ENCODE data around the gene ZC3H11A. TPM values are rescaled to one million over a fixed set of nuclear protein-coding genes. Genes with fewer than 3 reads are reported as not detected.
A peak's percentile ranks its signal among the peaks of the same experiment; 100 is the strongest.
"Not testable (repeated sequence)": the region's sequence is repeated elsewhere in the genome, so short reads cannot be mapped to it uniquely, and the experiment has no call there.

Gene ZC3H11A
- total RNA-seq, 1 donor from 2014 or later = 78.4 TPM

- no peak for DNase-seq (ENCODE audit: low read depth in 2 of 2)
Measured at GRCh38 chr1:203781962-203782361, 13.5 kb upstream of the ZC3H11A start.

DNA sequence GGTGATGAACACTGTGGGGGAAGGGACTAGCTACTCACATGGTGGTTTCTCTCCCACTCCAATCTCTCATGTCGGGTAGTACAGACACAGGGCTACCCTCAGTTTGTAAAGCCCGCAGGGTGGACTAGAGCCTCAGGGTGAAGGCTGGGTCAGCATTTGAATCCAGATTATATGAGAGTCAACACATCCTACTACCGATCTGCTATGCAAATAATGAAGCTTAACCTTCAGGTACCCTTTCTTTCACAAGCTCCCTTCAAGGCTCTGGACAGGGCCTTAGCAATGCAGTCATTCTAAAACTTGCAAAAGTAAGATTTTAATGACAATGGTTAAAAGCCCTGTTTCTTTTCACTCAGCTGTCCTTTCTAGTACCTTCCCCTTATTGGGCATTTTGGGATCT lies 5.5 kb upstream of the ZC3H11A start:
- no peak for DNase-seq (ENCODE audit: low read depth in 2 of 2)

DNA sequence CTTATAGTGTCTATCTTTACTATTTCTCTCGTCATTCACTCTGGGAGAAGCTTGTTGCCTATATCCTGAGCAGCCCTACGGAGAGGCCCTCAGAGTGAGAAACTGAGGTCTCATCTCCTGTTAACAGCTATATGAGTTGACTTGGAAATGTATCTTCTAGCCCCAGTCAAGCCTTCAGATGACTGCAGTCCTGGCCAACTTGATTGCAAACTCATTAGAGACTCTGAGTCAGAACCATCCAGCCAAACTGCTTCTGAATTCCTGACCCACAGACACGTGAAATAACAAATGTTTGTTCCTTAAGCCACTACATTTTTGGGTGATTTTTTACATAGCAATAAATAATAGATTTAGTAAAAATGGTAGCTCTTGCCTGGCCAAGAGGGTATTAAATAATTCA lies 3.9 kb upstream of the ZC3H11A start:
- no peak for DNase-seq (ENCODE audit: low read depth in 2 of 2)

- no peak for DNase-seq (ENCODE audit: low read depth in 2 of 2)
Measured at GRCh38 chr1:203792486-203792885, 2.9 kb upstream of the ZC3H11A start.

DNA sequence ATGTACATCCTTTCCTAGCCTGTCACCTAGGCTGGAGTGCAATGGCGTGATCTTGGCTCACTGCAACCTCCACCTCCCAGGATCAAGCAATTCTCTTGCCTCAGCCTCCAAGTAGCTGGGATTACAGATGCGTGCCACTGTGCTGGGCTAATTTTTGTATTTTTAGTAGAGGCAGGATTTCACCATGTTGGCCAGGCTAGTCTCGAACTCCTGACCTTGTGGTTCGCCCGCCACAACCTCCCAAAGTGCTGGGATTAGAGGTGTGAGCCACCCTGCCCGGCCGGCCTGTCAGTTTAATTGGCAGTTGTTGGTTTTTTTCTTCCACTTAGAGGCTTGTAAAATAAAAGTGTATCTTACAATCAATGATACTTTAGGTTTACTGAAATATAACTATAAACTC lies 1.9 kb upstream of the ZC3H11A start:
- not testable (repeated sequence) for DNase-seq (ENCODE audit: low read depth in 2 of 2)

DNA sequence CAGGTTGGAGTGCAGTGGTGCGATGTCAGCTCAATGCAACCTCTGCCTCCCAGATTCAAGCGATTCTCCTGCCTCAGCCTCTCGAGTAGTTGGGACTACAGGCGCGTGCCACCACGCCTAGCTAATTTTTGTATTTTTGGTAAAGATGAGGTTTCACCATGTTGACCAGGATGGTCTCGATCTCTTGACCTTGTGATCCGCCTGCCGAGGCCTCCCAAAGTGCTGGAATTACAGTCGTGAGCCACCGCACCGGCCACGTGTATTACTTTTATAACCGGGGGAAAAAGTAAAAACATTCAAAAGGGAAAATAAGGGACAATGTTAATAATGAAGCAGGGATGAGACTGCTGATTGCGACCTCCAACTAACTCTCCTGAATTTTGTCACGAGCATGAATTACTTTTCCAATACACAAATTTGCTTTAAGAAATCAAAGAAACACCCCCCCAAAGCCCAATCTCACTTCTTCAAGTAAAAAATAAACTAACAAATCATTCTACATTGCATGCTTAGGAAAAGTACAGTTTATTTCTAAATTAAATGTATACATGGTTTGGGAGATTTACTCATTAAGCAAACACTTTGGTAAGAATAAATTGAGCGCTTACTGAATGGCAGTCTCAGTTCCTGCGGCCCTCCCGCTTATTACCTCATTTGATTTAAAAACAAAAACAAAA lies 521 bp upstream of the ZC3H11A start:
- DNase-seq (ENCODE audit: low read depth in 2 of 2) = no peak

DNA sequence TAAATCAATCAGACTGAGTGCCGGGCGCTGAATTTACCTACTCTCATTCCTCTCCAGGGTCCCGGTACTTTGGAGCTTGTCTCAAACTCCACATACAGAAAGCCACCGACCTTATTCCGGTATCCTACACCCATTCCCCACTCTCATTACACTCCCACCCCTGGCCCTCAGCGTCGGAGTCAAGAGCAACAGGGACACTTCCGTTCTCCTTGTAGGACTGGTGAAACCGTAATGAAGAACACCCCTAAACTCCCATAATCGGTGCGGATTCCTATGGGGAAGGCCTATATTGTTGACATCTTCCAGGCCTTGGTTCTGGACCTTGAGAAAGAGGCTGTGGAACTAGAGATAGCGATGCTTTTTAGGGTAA lies 798 bp downstream of the ZC3H11A start:
- peak; percentile 47 to 48 for DNase-seq (ENCODE audit: low read depth in 2 of 2)

DNA sequence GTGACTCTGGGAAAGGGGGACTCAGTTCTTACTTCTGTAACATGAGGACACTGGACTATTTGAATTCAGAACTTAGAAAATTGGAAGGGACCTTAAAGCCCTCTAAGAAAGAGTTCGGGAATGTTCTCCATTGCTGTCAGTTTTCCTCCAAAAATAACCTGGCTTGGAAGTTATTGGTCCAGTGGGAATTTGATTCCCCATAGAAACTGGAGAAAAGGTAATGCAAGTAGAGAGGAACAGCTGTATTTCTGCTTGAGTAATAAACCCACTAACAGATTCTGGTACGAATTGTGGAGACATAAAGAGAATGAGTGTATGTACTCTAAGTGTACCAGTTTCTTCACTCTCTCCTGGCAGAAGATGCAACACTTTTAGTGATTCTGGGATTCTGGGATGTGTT lies 1.8 kb downstream of the ZC3H11A start:
- DNase-seq (ENCODE audit: low read depth in 2 of 2) = no peak

DNA sequence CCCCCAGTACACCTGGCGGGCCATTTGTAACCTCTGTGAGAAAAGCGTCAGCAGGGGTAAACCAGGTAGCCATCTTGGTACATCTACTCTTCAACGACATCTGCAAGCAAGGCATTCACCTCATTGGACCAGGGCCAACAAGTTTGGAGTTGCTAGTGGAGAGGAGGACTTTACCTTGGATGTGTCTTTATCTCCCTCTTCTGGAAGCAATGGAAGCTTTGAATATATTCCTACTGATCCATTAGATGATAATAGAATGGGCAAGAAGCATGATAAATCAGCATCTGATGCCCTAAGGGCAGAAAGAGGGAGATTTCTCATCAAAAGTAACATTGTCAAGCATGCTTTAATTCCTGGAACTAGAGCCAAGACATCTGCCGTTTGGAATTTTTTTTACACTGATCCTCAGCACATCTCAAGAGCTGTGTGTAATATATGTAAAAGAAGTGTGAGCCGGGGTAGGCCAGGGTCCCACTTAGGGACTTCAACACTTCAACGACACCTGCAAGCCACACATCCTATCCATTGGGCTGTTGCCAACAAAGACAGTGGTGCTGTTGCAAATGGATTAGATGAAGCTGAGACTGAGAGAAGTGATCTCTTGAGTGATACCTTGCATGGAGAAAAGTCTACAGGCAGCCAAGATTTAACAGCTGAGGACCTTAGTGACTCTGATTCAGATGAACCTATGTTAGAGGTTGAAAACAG lies 2.7 kb downstream of the ZC3H11A start:
- DNase-seq (ENCODE audit: low read depth in 2 of 2) = no peak

GRCh38 chr1:203799157-203799556 lies 3.7 kb downstream of the ZC3H11A start:
- DNase-seq (ENCODE audit: low read depth in 2 of 2) = no peak

- DNase-seq (ENCODE audit: low read depth in 2 of 2) = no peak
Measured at GRCh38 chr1:203799971-203800370, 4.5 kb downstream of the ZC3H11A start.

DNA sequence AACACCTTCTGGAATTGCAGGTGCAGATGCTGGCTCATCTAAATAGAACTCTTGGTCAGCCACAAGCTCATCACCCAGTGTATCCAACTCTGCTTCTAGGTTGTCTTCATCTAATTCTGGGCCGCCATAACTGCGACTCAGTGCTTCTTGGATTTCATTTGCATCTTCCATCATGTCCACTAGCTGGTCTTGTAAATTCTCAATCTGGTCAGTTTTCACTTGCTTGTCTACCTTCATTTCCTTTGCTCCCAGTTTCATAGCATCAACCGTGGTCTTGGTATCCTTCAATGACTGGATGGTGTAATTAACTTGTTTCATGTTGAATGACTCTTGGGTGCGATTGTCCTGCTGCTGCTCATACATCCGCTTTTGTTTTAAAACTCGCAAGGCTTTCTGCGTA lies 10.3 kb downstream of the ZC3H11A start:
- DNase-seq (ENCODE audit: low read depth in 2 of 2) = no peak

DNA sequence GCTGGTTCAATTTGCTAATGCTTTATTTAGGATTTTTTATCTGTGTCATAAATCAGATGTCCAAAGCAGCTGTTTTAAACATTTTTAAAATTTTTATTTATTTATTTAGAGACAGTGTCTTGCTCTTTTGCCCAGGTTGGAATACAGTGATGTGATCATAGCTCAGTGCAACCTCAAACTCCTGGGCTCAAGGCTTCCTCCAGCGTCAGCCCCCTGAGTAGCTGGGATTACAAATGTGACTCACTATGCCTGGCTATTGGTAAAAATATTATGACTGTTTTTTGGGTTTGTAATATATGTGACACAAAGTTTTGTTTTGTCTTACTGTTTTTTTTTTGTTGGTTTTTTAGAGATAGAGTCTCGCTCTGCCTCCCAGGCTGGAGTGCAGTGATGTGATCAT lies 11.8 kb downstream of the ZC3H11A start:
- DNase-seq (ENCODE audit: low read depth in 2 of 2) = no peak

- DNase-seq (ENCODE audit: low read depth in 2 of 2) = no peak
Measured at GRCh38 chr1:203813581-203814341, 18.3 kb downstream of the ZC3H11A start.

- DNase-seq (ENCODE audit: low read depth in 2 of 2) = no peak
Measured at GRCh38 chr1:203818399-203818798, 23.0 kb downstream of the ZC3H11A start.

GRCh38 chr1:203823306-203823705 lies 27.9 kb downstream of the ZC3H11A start:
- no peak for DNase-seq (ENCODE audit: low read depth in 2 of 2)

GRCh38 chr1:203826175-203826574 lies 30.8 kb downstream of the ZC3H11A start:
- no peak for DNase-seq (ENCODE audit: low read depth in 2 of 2)

- peak; percentile 17 to 79 for DNase-seq (ENCODE audit: low read depth in 2 of 2)
Measured at GRCh38 chr1:203828002-203828401, 32.6 kb downstream of the ZC3H11A start.

- no peak for DNase-seq (ENCODE audit: low read depth in 2 of 2)
Measured at GRCh38 chr1:203828503-203828902, 33.1 kb downstream of the ZC3H11A start.

- DNase-seq (ENCODE audit: low read depth in 2 of 2) = peak; percentile 56 to 69
Measured at GRCh38 chr1:203829247-203829646, 33.8 kb downstream of the ZC3H11A start.

DNA sequence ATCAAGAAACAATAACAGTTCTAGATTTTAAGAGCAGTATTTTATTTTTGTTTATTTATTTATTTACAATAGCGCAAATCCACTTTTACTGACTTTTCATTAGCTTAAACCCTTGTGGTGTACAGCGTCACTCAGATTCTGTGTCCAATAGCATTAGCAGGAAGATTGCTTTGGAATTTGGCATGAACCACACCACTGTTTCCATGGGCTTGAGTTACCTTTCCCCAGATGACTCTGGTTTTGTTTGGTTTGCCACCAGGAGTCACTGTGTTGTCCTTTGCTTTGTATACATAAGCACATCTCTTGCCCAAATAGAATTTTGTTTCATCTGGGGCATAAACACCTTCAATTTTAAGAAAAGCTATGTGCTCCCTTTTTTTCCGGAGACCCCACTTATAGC lies 40.1 kb downstream of the ZC3H11A start:
- peak in 1 of 2 donors; percentile 26 for DNase-seq (ENCODE audit: low read depth in 2 of 2)

DNA sequence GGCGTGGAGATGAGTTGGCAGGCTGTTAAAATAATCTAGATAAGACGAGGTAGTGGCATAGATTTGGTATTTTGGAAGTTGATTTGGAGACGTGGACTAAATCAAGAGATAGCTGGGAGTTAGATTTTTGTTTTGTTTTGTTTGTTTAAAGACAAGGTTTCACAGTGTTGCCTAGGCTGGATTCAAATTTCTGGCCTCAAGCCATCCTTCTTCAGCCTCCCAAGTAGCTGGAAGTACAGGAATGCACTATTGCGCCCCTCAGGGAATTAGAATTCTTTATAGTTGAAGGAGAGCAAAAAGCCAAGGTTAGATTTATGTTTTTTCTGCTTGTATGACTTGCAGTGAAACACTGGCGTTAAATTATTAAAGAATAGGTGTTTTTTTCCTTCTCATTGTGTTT lies 43.7 kb downstream of the ZC3H11A start:
- DNase-seq (ENCODE audit: low read depth in 2 of 2) = no peak

All from lung microvascular endothelial cell (primary cell).